GM19467 (cell line): Measurements from ENCODE around the gene SMC2.

ENCODE experiments used
- ATAC-seq: cut with Tn5 transposase; IDR thresholded peaks from one replicate; pipeline ENCODE4 v1.9.1; 2021; ENCODE audit warnings: mild to moderate bottlenecking, moderate library complexity; ENCODE audit not compliant: unreplicated experiment

SMC2 gene

DNA sequence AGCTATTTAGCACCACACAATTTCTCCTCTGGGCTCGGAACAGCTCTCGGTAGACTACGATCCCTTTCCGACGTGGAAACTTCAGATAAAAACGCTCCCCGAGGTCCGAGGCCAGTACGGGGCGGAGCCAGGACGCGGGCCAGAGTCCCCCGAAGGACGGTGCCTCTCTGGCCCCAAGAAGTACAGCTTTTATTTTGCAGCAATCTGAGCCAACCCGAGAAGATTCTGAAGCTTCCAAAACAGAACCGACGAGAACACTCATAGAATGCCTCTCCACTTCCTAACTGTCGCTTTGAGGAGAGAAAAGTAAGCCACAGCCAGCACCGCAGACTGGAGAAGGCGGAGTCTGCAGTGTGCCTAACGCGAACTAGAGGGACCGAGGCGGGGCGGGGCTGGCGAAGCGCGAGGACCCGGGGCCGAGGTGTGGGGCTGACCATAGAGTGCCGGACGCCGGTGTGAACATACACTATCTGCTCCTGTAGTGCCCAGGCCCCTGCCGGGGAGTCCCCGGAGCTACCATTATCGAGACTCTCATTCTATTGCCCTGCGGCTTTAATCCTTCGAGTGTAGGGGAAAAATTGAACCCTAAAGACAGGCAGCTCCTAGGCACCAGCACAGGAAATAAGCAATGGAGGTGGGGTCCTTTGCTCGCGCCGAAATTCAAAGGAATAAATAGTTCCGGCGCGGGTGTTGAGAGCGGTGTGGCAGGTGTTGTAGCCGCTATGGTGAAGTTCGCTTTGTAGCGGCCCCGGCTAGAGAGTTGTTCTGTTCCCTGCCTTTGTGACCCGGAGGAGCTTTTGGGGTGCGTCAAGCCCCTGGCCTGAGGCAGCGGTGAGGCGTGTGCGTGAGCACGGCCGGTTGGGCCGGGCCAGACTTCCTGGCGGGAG lies at the start of gene SMC2:
SMC2 (plus strand) TSS at position 663 of the 887 bp plus-strand sequence. CDS start 1,076 bp downstream, outside the sequence.
- ATAC-seq = peak; percentile 89

DNA sequence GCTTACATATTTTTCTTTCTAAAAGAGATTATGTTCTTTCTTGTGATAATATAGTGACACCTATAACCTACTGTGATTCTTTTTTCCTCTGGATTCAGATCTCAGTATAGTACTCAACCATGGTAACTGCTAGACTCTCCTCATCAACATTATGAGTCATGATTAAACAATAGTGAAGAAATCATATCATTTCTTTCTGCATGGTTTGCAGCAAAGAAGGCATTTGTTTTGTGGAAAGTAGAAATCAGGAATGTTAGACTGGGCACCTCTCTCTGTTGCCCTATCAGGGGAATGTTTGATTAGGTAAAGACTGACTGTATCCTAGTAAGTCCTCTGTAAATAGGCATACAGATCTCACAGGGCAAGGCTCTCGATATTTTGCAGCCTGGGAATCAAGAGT lies 25.6 kb upstream of the SMC2 start:
- no peak for ATAC-seq

DNA sequence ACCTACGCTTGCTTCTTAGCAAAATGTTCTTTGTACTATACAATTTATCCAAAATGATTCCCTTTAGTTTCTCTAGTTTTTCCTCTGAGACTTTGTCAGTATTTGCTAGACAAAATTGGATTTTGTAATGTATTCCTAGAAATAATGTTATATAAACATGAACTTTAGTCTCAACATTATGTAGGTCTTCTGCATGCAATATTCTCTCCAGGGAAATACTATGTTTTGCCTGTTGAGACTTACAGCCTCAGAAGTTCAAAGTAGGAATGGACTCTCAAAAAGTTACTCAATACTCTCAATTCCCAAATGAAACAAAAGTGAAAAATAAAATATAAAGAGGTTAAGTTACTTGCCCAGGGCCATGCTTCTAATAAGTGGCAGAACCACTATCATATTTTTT lies 24.8 kb upstream of the SMC2 start:
- no peak for ATAC-seq

DNA sequence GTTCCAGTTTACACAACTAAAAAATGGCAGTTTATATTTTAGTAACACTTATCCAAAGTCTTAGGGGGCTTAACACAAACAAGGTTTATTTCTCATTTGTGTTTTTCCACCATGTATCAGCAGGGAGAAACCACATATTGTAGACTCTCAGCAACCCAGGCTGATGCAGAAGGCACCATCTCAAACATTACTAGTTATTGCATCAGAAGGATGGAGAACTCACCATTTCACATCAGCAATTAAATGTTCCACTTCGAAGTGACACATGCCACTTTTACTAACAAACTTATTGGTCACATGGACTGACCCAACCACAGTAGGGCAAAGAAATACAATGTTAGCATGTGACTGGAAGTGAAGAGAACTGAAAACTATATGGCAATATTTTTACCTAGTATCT lies 22.5 kb upstream of the SMC2 start:
- ATAC-seq = no peak

DNA sequence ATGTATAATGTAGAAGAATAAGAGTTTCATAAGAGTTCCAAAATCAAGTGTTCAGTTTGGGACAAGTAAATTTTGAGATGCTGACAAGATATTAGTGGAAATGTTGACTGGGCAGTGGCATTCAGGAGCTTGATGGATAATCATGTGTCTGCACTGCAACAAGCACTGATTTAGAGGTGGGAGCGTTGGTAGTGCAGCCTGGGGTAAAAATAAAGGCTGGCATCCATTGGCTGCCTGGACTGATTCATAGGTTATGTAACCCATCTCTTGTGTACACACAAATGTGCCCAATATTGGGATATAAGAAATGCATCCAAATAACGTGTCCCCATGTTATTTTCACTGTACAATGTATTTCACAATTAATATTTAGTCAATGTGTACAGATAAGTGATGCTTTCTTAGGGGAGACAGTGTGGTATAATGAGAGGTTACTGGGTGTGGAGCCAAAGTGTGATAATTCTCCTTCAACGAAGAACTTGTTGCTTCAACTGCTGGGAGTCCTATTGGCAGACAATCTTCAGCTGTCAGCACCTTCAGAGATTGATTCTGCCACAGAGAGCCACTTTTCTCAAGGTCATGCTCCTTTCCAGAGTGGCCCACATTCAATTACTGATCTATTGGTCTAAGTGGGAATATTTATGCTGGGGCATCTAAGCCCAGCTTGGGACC lies 20.9 kb upstream of the SMC2 start:
- ATAC-seq = no peak

DNA sequence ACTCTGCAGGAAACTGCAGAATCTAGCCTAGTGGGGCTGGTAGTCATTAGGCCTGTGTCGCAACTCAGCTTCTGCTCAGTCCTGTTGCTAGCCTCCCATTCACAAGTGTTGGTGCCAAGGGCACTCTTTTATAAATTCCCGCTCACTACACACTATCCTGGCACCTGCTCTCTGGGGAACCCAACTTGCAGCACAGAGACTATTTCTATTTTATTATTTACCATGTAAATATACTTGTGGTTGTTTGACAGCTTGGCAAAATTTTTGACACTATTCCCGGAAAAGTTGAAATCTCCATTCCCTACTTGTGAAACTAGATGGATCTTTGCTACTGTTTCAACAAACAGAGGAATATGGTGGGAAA lies 20.4 kb upstream of the SMC2 start:
- no peak for ATAC-seq

DNA sequence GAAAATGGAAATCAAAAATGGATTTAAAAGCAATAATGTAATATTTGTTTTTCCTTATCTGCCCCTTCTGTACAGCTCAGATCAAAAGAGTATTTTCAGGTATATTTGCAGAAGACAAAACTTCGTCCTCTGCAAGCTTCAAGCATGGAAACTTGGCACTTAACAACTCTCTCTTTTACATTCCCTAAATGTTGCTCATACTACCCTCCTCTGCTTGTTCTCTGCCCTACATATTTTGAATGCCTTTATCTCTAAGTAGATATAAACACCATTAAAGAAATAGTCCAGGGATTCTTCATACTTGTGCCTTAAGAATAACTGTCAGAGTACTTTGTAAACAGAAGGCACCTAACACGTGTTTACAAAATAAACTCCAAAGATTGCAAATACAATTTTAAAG lies 19.2 kb upstream of the SMC2 start:
- ATAC-seq = no peak

DNA sequence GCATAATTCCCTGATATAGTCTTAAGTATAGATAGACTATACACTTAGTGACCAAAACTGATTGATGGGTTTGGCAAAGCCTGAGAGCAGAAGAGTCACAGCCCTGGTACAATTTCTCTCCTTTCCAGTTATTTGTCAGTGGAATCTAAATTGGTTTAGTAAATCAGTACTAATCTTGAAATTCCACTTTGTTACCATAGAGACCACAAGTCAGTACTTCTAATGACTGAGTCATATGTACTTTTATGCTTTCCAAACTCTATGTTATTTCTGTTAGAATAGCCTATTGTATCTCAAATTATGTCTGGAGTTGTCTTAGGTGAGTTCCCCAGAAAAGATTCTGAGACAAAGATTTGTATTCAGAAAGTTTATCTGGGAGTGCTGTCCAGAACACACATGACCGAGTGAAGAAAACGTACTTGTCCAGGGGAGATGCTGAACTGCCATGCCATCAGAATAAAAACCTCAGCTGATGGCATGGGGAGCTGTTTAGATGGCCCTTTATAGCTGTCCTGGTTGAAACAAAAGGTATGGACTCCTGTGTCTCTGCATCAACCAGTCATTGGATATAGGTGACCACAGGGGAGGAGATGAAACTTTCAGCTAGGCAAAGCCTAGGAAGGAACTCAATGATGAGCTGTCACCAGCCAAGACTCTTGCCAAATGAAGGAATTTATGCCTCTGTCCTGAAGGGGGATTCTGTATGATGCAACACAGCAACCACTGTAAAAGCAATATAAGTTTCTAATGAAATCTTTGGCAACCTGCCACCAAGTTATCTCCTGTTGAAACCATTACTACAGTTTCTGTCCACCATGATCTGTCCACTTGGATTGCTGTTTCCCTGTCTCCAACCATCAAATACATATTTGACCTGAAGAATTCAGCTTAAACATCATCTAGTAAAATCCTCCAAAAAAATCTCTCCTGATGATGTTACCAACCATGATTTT lies 18.0 kb upstream of the SMC2 start:
- ATAC-seq = no peak

DNA sequence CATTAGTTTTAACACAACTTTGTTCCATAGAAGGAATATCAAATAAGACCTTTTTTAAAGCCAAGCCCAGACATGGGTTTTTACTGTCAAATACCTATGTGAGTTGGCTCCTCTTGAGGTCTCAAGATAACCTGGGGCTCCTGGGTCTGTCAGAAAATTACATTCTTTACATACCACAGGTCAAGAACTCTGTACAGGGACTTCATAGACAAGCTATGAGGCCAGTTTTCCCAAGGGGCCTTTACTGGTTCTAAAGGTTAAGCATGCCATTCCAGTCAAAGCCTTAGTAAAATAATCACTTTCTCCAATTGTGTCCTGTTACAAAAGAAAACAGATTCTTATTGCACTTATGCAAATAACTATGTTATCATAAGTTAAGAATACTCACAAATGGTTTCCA lies 15.5 kb upstream of the SMC2 start:
- ATAC-seq = no peak

DNA sequence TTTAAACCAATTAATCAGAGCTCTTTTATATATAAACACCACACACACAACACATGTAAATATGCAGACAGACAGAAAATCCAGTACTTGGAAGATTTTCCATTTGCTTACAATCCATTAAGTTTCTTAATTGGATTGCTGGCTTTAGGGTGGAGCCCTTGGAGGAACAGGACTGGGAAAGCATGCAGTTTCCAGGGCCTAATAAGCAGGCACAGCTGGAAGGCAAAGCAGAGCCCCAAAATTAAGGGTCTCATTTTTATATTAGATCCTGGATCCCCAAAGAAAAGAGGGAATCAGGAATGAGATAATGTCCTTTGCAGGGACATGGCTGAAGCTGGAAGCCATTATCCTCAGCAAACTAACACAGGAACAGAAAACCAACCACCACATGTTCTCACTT lies 13.1 kb upstream of the SMC2 start:
- ATAC-seq = no peak

DNA sequence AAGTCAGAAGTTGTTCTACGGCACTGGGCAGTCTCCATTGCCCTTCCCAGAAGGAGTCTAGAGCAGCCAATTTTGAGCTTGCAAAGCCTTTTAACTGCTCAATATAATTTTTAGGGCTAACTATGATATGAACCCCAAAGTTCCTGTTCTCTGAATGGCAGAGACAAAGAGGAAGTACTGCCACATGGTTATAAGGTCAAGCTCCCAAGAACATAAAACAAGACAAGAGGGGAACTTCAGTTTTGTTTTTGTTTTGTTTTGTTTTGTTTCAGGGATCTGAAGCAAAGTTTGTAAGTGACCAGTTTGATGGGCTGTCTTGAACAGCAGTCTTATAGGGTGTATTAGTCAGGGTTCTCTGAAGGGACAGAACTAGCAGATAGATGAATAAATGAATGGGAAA lies 11.9 kb upstream of the SMC2 start:
- ATAC-seq = no peak

DNA sequence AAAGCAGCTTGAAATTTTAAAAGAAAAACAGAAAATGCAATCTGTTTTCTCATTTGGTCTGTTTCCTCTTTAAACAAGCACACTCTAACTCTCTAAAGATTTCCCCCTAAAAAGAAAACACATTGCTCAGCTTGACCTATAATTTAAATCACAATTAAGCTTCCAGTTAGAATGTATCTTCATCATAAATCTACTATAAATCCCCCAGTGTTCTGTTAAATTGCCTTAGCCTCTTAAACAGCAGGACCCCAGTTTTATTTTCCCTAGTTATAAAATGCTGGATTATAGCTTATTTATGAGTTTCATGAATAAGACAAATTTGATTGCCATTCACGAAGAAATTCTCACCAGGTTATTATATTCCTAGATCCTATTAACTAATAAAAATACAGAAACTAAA lies 8.6 kb upstream of the SMC2 start:
- no peak for ATAC-seq

DNA sequence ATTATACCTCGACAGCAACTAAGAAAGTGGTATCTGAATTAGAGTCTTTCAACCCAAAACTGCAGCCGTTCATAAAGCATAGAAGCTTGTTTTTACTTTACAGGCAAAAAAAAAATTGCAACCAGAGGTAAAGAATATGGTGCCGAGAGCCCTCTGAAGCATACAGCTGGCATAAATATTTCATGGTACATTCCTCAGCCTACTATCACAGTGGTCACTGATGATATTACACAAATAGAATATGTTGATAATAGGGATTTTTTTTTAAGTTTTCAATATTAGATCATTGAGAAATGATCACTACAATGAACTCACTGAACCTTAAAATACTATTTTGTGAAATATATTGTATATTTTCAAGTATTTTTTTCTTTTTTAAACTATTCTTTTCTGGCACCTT lies 6.2 kb upstream of the SMC2 start:
- no peak for ATAC-seq

DNA sequence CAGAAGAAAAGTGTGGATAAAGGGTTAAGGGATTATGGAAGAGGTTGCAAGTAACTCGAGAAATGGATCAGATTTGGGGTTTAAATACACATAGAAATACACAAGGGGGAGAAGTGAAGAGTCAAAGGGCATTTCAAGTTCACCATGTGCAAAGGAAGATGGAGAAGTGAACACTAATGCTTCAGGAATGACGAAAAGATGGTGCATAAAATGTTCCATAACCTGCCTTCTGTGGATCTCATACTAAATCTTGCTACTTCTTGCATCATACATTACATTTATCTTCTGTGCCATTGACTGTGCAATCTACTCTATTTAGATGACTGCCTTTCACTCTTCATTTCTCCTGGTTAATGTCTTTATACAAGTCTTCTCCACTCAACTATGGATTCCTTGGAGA lies 5.7 kb upstream of the SMC2 start:
- no peak for ATAC-seq

DNA sequence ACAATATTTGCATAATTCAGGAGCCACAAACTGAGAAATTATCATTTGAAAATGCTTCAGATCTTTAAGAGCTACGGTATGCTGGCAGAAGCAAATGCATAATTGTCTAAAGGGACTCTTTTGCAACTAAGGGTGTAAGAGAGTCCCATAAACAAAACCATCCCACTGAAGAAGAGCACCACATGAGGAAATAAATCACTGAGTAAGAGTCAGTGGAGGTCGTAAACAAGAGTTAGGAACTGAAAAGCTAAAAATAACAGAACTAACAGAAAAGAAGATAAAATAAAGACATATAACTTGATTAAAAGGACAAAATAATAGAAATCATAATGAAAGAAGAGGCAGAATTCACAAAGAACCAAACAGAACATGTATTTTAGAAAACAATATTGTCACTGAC lies 3.5 kb upstream of the SMC2 start:
- no peak for ATAC-seq

DNA sequence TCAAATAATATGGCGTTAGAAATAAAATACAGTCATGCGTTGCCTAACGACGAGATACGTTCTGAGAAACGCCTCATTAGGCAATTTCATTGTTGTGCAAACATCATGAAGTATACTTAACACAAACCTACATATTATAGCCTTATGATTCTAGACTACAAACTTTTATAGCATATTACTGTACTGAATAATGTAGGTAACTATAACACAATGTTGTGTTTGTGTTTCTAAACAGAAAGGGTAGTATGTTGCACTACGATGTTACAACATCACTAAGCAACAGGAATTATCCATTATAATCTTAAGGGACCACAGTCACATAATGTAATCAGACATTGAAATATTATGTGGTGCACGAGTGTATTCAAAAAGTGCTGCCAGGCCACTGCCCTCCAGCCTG lies 3.0 kb upstream of the SMC2 start:
- no peak for ATAC-seq

DNA sequence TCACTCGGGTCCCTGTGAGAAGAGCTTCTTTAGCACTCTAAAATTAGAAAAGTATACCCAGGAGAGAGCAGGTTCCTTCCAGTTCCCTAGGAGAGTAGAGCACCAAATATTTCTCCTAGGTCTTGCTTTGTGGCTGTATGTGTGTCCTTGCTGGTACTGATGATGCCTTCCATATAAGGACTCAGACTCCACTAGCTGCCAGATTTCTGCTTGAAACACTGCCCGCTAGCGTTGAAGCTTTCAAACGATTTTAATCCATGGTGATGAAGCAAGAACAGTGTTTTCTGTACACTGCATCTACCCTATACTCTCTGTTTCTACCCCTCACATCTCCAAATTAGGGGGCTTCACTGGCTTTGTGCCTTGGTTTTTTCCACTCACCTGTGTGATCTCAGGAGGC lies 2.4 kb upstream of the SMC2 start:
- ATAC-seq = peak; percentile 29

DNA sequence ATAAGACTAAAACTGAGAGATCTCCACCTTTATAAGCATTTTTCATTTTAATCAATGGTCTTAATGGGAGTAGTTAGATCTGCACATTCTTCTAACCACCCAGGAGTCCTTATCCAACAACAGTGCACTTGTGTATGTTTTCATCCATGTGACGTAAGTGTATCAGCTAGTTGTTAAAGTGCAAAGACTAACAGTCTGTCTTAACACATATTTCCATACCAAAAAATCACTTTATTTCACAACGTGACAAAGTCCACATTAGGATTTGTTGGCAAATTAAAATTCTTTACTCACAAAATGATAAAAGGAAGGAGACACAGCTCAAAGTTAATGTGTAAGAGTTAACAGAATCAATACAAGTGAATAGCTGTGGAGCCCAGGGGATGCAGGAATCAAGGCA lies 1.9 kb upstream of the SMC2 start:
- ATAC-seq = no peak

DNA sequence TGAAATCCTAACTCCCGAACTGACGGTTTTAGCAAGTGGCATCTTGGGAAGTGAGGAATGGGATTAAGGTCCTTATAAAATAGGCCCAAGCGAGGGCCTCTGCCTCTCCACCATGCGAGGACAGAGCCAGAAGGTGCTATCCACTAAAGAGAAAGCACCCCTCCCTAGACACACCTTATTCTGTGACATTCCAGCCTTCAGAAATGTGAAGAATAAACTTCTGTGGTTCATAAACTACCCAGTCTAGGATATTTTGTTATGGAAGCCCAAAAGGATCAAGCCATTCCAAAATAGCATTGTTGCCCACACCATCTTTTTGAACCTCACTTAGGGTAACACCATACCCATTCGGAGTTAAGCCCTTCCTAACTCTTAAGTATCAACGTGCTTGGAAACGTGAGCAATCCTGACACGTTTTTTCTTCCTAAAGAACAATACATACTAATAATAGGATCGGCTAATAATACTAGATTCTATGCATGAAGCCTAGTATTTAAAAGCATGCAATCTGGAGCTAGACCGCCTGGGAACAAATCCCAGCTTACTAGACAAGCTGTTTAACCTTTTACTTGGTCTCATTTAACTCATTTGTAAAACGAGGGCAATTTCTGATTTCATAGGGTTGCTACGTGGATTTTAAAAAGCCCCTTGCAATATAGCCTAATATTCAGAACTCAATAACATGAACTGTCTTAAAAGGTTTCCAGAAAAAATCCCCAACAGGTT lies 1.1 kb upstream of the SMC2 start:
- ATAC-seq = no peak

DNA sequence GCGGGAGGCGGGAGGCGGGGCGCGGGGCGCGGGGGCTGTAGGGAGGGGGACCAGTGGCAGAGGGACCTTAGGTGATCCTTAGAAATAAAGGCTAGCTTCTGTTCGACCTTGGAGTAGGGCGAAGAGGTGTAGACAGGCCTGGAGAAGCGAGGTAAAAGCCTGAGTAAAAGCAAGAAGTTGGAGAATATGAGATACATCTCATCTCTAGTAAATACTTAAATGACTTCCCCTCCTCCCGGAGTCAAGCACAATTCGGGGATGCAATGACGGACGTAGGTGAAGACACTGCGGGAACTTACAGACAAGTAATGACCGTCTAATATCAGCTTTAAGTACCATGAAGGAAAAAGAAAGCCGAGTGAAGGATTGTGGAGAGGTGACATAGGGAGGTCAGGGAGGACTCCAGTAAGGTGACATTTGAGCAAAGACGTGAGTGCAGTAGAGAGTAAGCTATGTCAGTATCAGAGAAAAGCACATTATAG lies 466 bp downstream of the SMC2 start:
- ATAC-seq = peak; percentile 1

DNA sequence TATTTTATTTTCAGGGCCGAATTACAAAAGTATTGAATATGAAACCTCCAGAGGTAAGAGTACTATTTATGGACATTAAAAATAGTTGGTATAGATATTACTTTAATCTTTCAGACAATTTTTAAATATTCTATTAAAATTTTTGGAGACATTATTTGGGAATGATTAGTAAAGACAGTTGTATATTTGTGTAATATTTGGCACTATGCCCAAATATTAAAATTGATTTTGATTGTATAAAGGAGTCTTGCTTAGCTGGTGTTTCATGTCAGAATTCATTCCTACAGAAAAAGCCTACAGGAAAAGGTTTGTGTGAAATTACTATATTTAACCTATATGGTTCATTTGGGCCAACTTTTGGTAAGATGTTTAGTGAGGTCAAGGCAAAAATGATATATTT lies 5.5 kb downstream of the SMC2 start:
- ATAC-seq = no peak
